GM23338 (cell line): Measurements from ENCODE around the gene LHX4. TPM values are rescaled to one million over a fixed set of nuclear protein-coding genes. Genes with fewer than 3 reads are reported as not detected.

Experiments used
- ATAC-seq: fragments of 200-7000 bp; cut with Tn5 transposase; 3 replicates; pipeline ENCODE4 v1.9.1; 2020
- DNase-seq: peaks from one replicate; pipeline ENCODE4 v3.0.0-alpha.2; 2015; ENCODE audit warnings: low spot score
- H2AFZ ChIP-seq: fragments of 200-600 bp; sonication (generic); 2 replicates; pipeline ENCODE4 v1.8.0; 2016; ENCODE audit warnings: antibody characterized with exemption, mild to moderate bottlenecking, moderate library complexity
- H3F3A ChIP-seq: fragments of 200-600 bp; sonication (generic); replicated peaks from 2 replicates; pipeline ENCODE4 v1.8.0; 2017; ENCODE audit warnings: antibody characterized with exemption, mixed run types, low read depth
- H3K27ac ChIP-seq: fragments of 200-600 bp; sonication (generic); 2 replicates; pipeline ENCODE4 v1.6.1; 2016; ENCODE audit warnings: low read depth
- H3K27me3 ChIP-seq: fragments of 200-600 bp; sonication (generic); 2 replicates; pipeline ENCODE4 v1.8.0; 2016; ENCODE audit warnings: mild to moderate bottlenecking, mixed run types, moderate library complexity; ENCODE audit not compliant: insufficient read depth
- H3K36me3 ChIP-seq: fragments of 200-600 bp; sonication (generic); 2 replicates; pipeline ENCODE4 v1.8.0; 2016; ENCODE audit warnings: mild to moderate bottlenecking; ENCODE audit not compliant: insufficient read depth
- H3K4me1 ChIP-seq: fragments of 200-600 bp; sonication (generic); 2 replicates; pipeline ENCODE4 v1.8.0; 2016; ENCODE audit warnings: mild to moderate bottlenecking, moderate library complexity; ENCODE audit not compliant: insufficient read depth
- H3K4me2 ChIP-seq: fragments of 200-600 bp; sonication (generic); 2 replicates; pipeline ENCODE4 v1.7.1; 2017; ENCODE audit warnings: mixed run types
- H3K4me3 ChIP-seq: fragments of 200-600 bp; sonication (generic); 2 replicates; pipeline ENCODE4 v1.6.1; 2016; ENCODE audit warnings: mixed run types
- H3K79me2 ChIP-seq: fragments of 200-600 bp; sonication (generic); replicated peaks from 2 replicates; pipeline ENCODE4 v1.8.0; 2017; ENCODE audit warnings: mild to moderate bottlenecking; ENCODE audit not compliant: insufficient read depth
- H3K9me2 ChIP-seq: fragments of 200-600 bp; sonication (generic); 2 replicates; pipeline ENCODE4 v1.8.0; 2017; ENCODE audit not compliant: insufficient read depth
- H4K20me1 ChIP-seq: fragments of 200-600 bp; sonication (generic); replicated peaks from 2 replicates; pipeline ENCODE4 v1.8.0; 2017; ENCODE audit warnings: mild to moderate bottlenecking; ENCODE audit not compliant: insufficient read depth
- H3K27ac Mint-ChIP-seq: 2 replicates; pipeline ENCODE4 v1.8.0; 2020; ENCODE audit warnings: inconsistent platforms, mild to moderate bottlenecking, moderate library complexity, mixed read lengths
- H3K27me3 Mint-ChIP-seq: 3 replicates; pipeline ENCODE4 v1.8.0; 2022; ENCODE audit warnings: low read depth, mild to moderate bottlenecking, moderate library complexity, mixed read lengths, inconsistent platforms; ENCODE audit not compliant: insufficient read depth, poor library complexity
- H3K36me3 Mint-ChIP-seq: 3 replicates; pipeline ENCODE4 v1.8.0; 2021; ENCODE audit warnings: low read depth, mild to moderate bottlenecking, inconsistent platforms, moderate library complexity, mixed read lengths
- H3K4me1 Mint-ChIP-seq: 3 replicates; pipeline ENCODE4 v1.8.0; 2020; ENCODE audit warnings: mild to moderate bottlenecking, inconsistent platforms, mixed read lengths
- H3K4me3 Mint-ChIP-seq: 3 replicates; pipeline ENCODE4 v1.8.0; 2021; ENCODE audit warnings: moderate library complexity, mild to moderate bottlenecking, inconsistent platforms, mixed read lengths
- H3K9me3 Mint-ChIP-seq: 3 replicates; pipeline ENCODE4 v1.8.0; 2020; ENCODE audit warnings: moderate library complexity, mild to moderate bottlenecking, inconsistent platforms, mixed read lengths
- CREB1 ChIP-seq: fragments of 250-450 bp; sonication (Bioruptor Pico); IDR thresholded peaks from 2 replicates; pipeline ENCODE4 v1.5.0; 2020; ENCODE audit warnings: low read depth, mild to moderate bottlenecking, moderate library complexity
- EZH2 ChIP-seq: fragments of 200-600 bp; sonication (generic); IDR thresholded peaks from one replicate; pipeline ENCODE4 v1.8.0; 2017; ENCODE audit warnings: antibody characterized with exemption, mild to moderate bottlenecking, low read depth; ENCODE audit not compliant: unreplicated experiment
- JUNB ChIP-seq: IDR thresholded peaks from one replicate; pipeline ENCODE4 v1.6.1; 2016; ENCODE audit warnings: antibody characterized with exemption; ENCODE audit not compliant: unreplicated experiment
- NANOG ChIP-seq: IDR thresholded peaks from 2 replicates; pipeline ENCODE4 v1.6.1; 2016; ENCODE audit warnings: antibody characterized with exemption, borderline replicate concordance
- POLR2AphosphoS5 ChIP-seq: IDR thresholded peaks from 2 replicates; pipeline ENCODE4 v1.6.1; 2016; ENCODE audit warnings: antibody characterized with exemption, low read depth
- STAT1 ChIP-seq: IDR thresholded peaks from one replicate; pipeline ENCODE4 v1.6.1; 2016; ENCODE audit warnings: antibody characterized with exemption; ENCODE audit not compliant: unreplicated experiment
- polyA plus RNA-seq: library from polyadenylated mRNA; unstranded; fragments of >200 nt; fragmentation: Nextera tagmentation; extraction: Ambion mirVana; gene quantifications from 2 replicates; pipeline ENCODE4 v1.2.1, GENCODE V29; 2016
- total RNA-seq: library from RNA; depleted of rRNA; stranded (reverse); fragments of >200 nt; shearing (Covaris generic); gene quantifications from 2 replicates; pipeline ENCODE4 v1.2.3, GENCODE V29; 2014
- TF ChIP-seq, protein P1 (sequence below), 2 experiments: fragments of 200-600 bp in 1 of 2; sonication (generic) in 1 of 2; conservative IDR thresholded peaks; 2 replicates each; pipeline versions ENCODE4 v1.5.1 to v1.6.1; 2016 to 2017; ENCODE audit warnings: antibody characterized with exemption in 2 of 2, low read depth in 2 of 2, mild to moderate bottlenecking in 2 of 2, moderate library complexity in 1 of 2
- TF ChIP-seq, protein P2 (sequence below): IDR thresholded peaks from one replicate; pipeline ENCODE4 v1.6.1; 2018; ENCODE audit warnings: antibody characterized with exemption; ENCODE audit not compliant: unreplicated experiment
- TF ChIP-seq, protein P3 (sequence below): IDR thresholded peaks from 2 replicates; pipeline ENCODE4 v1.6.1; 2016; ENCODE audit warnings: antibody characterized with exemption
- TF ChIP-seq, protein P4 (sequence below): fragments of 250-450 bp; sonication (Bioruptor Pico); IDR thresholded peaks from 2 replicates; pipeline ENCODE4 v1.5.0; 2020; ENCODE audit warnings: mild to moderate bottlenecking, moderate library complexity

LHX4 gene
- total and polyA plus RNA-seq, 2 experiments from 2014 or later, result 1.4 to 2.5 TPM

DNA sequence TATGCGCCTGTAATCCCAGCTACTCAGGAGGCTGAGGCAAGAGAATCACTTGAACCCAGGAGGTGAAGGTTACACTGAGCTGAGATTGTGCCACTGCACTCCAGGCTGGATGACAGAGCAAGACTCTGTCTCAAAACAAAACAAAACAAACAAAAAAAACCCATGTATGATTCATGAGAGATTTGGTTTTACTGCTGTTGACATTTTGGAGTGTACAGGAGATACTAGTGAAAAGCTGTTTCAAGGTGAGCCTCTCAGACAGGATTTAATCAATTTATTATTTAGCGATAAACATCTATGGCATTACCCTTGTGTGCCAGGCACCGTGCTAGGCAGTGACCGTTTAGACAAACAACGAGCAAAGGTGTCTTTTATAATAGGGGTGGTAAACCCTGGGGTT lies 16.5 kb downstream of the LHX4 start:
- H3K27ac ChIP-seq, result no peak overlapping the region
- no peak overlapping the region for H3K4me3 ChIP-seq
- H3K36me3 Mint-ChIP-seq, result no peaks in the 10 kb centered on the region; the same call in 2 of the 3 replicates
- peaks cover 36% of the 10 kb centered on the region for H3K4me1 ChIP-seq
- H3K27me3 ChIP-seq, result no peaks in the 10 kb centered on the region
- TF ChIP-seq STAT1 (no peak), NANOG (no peak), POLR2AphosphoS5 (no peak), EZH2 (no peak), CREB1 (CRISPR knock-in tag) (no peak), JUNB (no peak)
- TF ChIP-seq, protein P1, sequence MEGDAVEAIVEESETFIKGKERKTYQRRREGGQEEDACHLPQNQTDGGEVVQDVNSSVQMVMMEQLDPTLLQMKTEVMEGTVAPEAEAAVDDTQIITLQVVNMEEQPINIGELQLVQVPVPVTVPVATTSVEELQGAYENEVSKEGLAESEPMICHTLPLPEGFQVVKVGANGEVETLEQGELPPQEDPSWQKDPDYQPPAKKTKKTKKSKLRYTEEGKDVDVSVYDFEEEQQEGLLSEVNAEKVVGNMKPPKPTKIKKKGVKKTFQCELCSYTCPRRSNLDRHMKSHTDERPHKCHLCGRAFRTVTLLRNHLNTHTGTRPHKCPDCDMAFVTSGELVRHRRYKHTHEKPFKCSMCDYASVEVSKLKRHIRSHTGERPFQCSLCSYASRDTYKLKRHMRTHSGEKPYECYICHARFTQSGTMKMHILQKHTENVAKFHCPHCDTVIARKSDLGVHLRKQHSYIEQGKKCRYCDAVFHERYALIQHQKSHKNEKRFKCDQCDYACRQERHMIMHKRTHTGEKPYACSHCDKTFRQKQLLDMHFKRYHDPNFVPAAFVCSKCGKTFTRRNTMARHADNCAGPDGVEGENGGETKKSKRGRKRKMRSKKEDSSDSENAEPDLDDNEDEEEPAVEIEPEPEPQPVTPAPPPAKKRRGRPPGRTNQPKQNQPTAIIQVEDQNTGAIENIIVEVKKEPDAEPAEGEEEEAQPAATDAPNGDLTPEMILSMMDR (conservative IDR thresholded peaks at IDR 0.05; ENCODE audit: low read depth in 2 of 2), result no peak
- TF ChIP-seq, protein P2, sequence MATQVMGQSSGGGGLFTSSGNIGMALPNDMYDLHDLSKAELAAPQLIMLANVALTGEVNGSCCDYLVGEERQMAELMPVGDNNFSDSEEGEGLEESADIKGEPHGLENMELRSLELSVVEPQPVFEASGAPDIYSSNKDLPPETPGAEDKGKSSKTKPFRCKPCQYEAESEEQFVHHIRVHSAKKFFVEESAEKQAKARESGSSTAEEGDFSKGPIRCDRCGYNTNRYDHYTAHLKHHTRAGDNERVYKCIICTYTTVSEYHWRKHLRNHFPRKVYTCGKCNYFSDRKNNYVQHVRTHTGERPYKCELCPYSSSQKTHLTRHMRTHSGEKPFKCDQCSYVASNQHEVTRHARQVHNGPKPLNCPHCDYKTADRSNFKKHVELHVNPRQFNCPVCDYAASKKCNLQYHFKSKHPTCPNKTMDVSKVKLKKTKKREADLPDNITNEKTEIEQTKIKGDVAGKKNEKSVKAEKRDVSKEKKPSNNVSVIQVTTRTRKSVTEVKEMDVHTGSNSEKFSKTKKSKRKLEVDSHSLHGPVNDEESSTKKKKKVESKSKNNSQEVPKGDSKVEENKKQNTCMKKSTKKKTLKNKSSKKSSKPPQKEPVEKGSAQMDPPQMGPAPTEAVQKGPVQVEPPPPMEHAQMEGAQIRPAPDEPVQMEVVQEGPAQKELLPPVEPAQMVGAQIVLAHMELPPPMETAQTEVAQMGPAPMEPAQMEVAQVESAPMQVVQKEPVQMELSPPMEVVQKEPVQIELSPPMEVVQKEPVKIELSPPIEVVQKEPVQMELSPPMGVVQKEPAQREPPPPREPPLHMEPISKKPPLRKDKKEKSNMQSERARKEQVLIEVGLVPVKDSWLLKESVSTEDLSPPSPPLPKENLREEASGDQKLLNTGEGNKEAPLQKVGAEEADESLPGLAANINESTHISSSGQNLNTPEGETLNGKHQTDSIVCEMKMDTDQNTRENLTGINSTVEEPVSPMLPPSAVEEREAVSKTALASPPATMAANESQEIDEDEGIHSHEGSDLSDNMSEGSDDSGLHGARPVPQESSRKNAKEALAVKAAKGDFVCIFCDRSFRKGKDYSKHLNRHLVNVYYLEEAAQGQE, result no peak
- TF ChIP-seq, protein P3, sequence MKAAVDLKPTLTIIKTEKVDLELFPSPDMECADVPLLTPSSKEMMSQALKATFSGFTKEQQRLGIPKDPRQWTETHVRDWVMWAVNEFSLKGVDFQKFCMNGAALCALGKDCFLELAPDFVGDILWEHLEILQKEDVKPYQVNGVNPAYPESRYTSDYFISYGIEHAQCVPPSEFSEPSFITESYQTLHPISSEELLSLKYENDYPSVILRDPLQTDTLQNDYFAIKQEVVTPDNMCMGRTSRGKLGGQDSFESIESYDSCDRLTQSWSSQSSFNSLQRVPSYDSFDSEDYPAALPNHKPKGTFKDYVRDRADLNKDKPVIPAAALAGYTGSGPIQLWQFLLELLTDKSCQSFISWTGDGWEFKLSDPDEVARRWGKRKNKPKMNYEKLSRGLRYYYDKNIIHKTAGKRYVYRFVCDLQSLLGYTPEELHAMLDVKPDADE, result no peak
- no peaks in the 10 kb centered on the region for H3K9me3 Mint-ChIP-seq
- no peak overlapping the region for H3K4me2 ChIP-seq
- no peaks in the 10 kb centered on the region for H3K36me3 ChIP-seq
- H3K27me3 Mint-ChIP-seq, result peaks cover 21% of the 10 kb centered on the region
- H3K4me3 Mint-ChIP-seq, result no peak overlapping the region
- peaks cover 54% of the 10 kb centered on the region for H3K4me1 Mint-ChIP-seq
- H2AFZ ChIP-seq, result no peak overlapping the region
- DNase-seq (no peak), ATAC-seq (no peak)
- H4K20me1 ChIP-seq, result 0 out of 2 replicates have a peak, but pooled peaks cover 3% of the 10 kb centered on the region
- H3K27ac Mint-ChIP-seq, result 0 out of 2 replicates have a peak overlapping the region, but pooled peaks have one; percentile 17
- H3K9me2 ChIP-seq, result no peaks in the 10 kb centered on the region
- H3K79me2 ChIP-seq, result no peaks in the 10 kb centered on the region
- H3F3A ChIP-seq, result 0 out of 2 replicates have a peak, but pooled peaks cover 2% of the 10 kb centered on the region

DNA sequence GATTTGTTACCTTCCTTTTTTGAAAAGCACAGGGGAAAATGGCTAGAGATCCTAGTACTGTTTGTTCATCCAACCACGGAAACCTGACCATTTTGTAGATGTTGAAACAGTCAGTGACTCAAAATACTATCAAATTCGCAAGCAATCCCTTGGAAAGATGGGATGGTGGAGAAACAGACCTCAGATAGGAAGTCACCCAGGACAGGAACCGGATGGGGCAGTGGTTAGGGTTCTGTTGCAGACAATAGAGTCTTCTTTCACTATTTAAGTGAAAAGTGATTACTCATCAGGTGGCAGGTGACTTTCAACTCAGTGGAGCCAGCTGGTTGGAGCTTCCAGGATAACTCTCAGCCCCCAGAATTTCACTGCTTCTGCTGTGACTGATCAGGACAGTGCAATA lies 17.0 kb downstream of the LHX4 start:
- no peaks in the 10 kb centered on the region; the same call in 2 of the 3 replicates for H3K36me3 Mint-ChIP-seq
- 0 out of 2 replicates have a peak overlapping the region, but pooled peaks have one; percentile 17 for H3K27ac Mint-ChIP-seq
- Histone ChIP-seq H3K4me2 (no peak overlapping the region), H3K4me1 (peaks cover 33% of the 10 kb centered on the region), H2AFZ (no peak overlapping the region), H3K36me3 (no peaks in the 10 kb centered on the region), H3F3A (0 out of 2 replicates have a peak, but pooled peaks cover 2% of the 10 kb centered on the region), H3K9me2 (no peaks in the 10 kb centered on the region), H3K79me2 (no peaks in the 10 kb centered on the region), H3K4me3 (no peak overlapping the region), H3K27ac (no peak overlapping the region), H4K20me1 (0 out of 2 replicates have a peak, but pooled peaks cover 3% of the 10 kb centered on the region), H3K27me3 (no peaks in the 10 kb centered on the region)
- H3K9me3 Mint-ChIP-seq, result no peaks in the 10 kb centered on the region
- ATAC-seq, result no peak
- peaks cover 21% of the 10 kb centered on the region for H3K27me3 Mint-ChIP-seq
- peaks cover 52% of the 10 kb centered on the region for H3K4me1 Mint-ChIP-seq
- no peak for DNase-seq
- no peak overlapping the region for H3K4me3 Mint-ChIP-seq
- no peak for TF ChIP-seq STAT1
- TF ChIP-seq, protein P4, sequence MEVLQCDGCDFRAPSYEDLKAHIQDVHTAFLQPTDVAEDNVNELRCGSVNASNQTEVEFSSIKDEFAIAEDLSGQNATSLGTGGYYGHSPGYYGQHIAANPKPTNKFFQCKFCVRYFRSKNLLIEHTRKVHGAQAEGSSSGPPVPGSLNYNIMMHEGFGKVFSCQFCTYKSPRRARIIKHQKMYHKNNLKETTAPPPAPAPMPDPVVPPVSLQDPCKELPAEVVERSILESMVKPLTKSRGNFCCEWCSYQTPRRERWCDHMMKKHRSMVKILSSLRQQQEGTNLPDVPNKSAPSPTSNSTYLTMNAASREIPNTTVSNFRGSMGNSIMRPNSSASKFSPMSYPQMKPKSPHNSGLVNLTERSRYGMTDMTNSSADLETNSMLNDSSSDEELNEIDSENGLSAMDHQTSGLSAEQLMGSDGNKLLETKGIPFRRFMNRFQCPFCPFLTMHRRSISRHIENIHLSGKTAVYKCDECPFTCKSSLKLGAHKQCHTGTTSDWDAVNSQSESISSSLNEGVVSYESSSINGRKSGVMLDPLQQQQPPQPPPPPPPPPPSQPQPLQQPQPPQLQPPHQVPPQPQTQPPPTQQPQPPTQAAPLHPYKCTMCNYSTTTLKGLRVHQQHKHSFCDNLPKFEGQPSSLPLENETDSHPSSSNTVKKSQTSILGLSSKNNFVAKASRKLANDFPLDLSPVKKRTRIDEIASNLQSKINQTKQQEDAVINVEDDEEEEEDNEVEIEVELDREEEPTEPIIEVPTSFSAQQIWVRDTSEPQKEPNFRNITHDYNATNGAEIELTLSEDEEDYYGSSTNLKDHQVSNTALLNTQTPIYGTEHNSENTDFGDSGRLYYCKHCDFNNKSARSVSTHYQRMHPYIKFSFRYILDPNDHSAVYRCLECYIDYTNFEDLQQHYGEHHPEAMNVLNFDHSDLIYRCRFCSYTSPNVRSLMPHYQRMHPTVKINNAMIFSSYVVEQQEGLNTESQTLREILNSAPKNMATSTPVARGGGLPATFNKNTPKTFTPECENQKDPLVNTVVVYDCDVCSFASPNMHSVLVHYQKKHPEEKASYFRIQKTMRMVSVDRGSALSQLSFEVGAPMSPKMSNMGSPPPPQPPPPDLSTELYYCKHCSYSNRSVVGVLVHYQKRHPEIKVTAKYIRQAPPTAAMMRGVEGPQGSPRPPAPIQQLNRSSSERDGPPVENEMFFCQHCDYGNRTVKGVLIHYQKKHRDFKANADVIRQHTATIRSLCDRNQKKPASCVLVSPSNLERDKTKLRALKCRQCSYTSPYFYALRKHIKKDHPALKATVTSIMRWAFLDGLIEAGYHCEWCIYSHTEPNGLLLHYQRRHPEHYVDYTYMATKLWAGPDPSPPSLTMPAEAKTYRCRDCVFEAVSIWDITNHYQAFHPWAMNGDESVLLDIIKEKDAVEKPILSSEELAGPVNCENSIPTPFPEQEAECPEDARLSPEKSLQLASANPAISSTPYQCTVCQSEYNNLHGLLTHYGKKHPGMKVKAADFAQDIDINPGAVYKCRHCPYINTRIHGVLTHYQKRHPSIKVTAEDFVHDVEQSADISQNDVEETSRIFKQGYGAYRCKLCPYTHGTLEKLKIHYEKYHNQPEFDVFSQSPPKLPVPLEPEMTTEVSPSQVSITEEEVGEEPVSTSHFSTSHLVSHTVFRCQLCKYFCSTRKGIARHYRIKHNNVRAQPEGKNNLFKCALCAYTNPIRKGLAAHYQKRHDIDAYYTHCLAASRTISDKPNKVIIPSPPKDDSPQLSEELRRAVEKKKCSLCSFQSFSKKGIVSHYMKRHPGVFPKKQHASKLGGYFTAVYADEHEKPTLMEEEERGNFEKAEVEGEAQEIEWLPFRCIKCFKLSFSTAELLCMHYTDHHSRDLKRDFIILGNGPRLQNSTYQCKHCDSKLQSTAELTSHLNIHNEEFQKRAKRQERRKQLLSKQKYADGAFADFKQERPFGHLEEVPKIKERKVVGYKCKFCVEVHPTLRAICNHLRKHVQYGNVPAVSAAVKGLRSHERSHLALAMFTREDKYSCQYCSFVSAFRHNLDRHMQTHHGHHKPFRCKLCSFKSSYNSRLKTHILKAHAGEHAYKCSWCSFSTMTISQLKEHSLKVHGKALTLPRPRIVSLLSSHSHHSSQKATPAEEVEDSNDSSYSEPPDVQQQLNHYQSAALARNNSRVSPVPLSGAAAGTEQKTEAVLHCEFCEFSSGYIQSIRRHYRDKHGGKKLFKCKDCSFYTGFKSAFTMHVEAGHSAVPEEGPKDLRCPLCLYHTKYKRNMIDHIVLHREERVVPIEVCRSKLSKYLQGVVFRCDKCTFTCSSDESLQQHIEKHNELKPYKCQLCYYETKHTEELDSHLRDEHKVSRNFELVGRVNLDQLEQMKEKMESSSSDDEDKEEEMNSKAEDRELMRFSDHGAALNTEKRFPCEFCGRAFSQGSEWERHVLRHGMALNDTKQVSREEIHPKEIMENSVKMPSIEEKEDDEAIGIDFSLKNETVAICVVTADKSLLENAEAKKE (CRISPR knock-in tag), result no peak
